Body of pancreas (tissue), 4 donors: ENCODE measurements around the gene CHN1. TPM values are rescaled to one million over a fixed set of nuclear protein-coding genes. Genes with fewer than 3 reads are reported as not detected.

Experiments used
- ATAC-seq: fragments of 150-250 bp; one replicate; pipeline ENCODE4 v1.9.1; 2016
- DNase-seq, 4 donors: peaks; one replicate each; pipeline ENCODE4 v3.0.0-alpha.2; 2019
- H3K27ac ChIP-seq, 4 donors: fragments of 200-600 bp; sonication (generic); 1 replicate in 3 of 4; 2 replicates in 1 of 4; pipeline versions ENCODE4 v1.5.1 to v1.6.1; 2016 to 2019; ENCODE audit warnings: mild to moderate bottlenecking in 1 of 4, mixed read lengths in 1 of 4, moderate library complexity in 1 of 4
- H3K27me3 ChIP-seq, 2 donors: fragments of 200-600 bp; sonication (generic); one replicate each; pipeline ENCODE4 v1.6.0; 2016; ENCODE audit warnings: mild to moderate bottlenecking in 1 of 2
- H3K36me3 ChIP-seq, 2 donors: fragments of 200-600 bp; sonication (generic); replicated peaks in 1 of 2; 2 replicates each; pipeline ENCODE4 v1.5.1; 2016; ENCODE audit warnings: low read depth in 2 of 2; ENCODE audit not compliant: insufficient read depth in 1 of 2
- H3K4me1 ChIP-seq: fragments of 200-600 bp; sonication (generic); one replicate; pipeline ENCODE4 v1.6.0; 2016
- H3K4me3 ChIP-seq, 2 donors: fragments of 200-600 bp; sonication (generic); 1 replicate in 1 of 2; 2 replicates in 1 of 2; pipeline ENCODE4 v1.5.1; 2016 to 2019
- H3K9me3 ChIP-seq, 3 donors: fragments of 200-600 bp; sonication (generic); 1 replicate in 2 of 3; 2 replicates in 1 of 3; pipeline ENCODE4 v1.5.1; 2016
- CTCF ChIP-seq, 7 experiments: fragments of 450-650 bp in 4 of 7; fragments of 200-600 bp in 3 of 7; sonication (generic) in 3 of 7; IDR thresholded peaks; one replicate each; pipeline ENCODE4 v1.5.1; 2016 to 2019; ENCODE audit warnings: antibody characterized with exemption in 7 of 7
- POLR2A ChIP-seq, 3 donors: fragments of 450-650 bp; IDR thresholded peaks; one replicate each; pipeline ENCODE4 v1.6.1; 2016; ENCODE audit warnings: antibody characterized with exemption in 3 of 3, mild to moderate bottlenecking in 2 of 3
- WGBS, 2 donors: methylation state at CpG; one replicate each; pipeline ENCODE4 v1.1.5; 2017; 5-methylcytosine and 5-hydroxymethylcytosine counted together
- intact Hi-C: fragments of 100-400 bp; cut with DNase I; formaldehyde crosslinking; loops from one replicate; pipeline ENCODE4 v1.15.1; 2023
- total RNA-seq, 2 donors: library from RNA; depleted of rRNA; stranded (reverse); fragments of >200 nt; gene quantifications; one replicate each; pipeline ENCODE4 v1.1.0, GENCODE V29; 2016

The CHN1 gene
- total RNA-seq, 2 donors from 2014 or later, result 2.9 to 11.9 TPM

GRCh38 chr2:175004730-175004979 is 526 bp downstream of the CHN1 start:
- peak overlapping the region; percentile 41 to 58 for H3K4me3 ChIP-seq
- TF ChIP-seq POLR2A (IDR thresholded peaks at IDR 0.05), result no peak
- TF ChIP-seq CTCF (IDR thresholded peaks at IDR 0.05), result no peak
- ATAC-seq (peak; percentile 56), DNase-seq (peak in 1 of 4 donors; percentile 12)
- no peaks in the 10 kb centered on the region for H3K36me3 ChIP-seq
- H3K4me1 ChIP-seq, result peaks cover 5% of the 10 kb centered on the region
- no peaks in the 10 kb centered on the region for H3K9me3 ChIP-seq
- peak overlapping the region in 2 of 4 donors; percentile 5 to 51 for H3K27ac ChIP-seq
- WGBS, 2 donors, result 0% methylated on average over 16 of the region's 32 CpGs; no CpG with 5 or more reads in 1 of the 2 donors
- intact Hi-C loops, result no loop called here
- H3K27me3 ChIP-seq, result peaks cover 0 to 4% of the 10 kb centered on the region in 2 donors

- H3K4me3 ChIP-seq, result no peak overlapping the region
- H3K36me3 ChIP-seq, result no peaks in the 10 kb centered on the region
- ATAC-seq (peak; percentile 36), DNase-seq (no peak)
- peaks cover 0 to 4% of the 10 kb centered on the region in 2 donors for H3K27me3 ChIP-seq
- WGBS, 2 donors, result 28 to 37% methylated on average over 12 to 16 of the region's 16 CpGs
- peaks cover 5% of the 10 kb centered on the region for H3K4me1 ChIP-seq
- TF ChIP-seq POLR2A (IDR thresholded peaks at IDR 0.05) (no peak), CTCF (IDR thresholded peaks at IDR 0.05) (no peak)
- H3K9me3 ChIP-seq, result no peaks in the 10 kb centered on the region
- no peak overlapping the region for H3K27ac ChIP-seq
- intact Hi-C loops, result no loop called here
Measured at GRCh38 chr2:175003875-175004729, 1.1 kb downstream of the CHN1 start.

GRCh38 chr2:175002547-175003274 is 2.5 kb downstream of the CHN1 start:
- Histone ChIP-seq H3K4me3 (no peak overlapping the region), H3K9me3 (no peaks in the 10 kb centered on the region), H3K4me1 (peaks cover 5% of the 10 kb centered on the region), H3K27me3 (peaks cover 0 to 4% of the 10 kb centered on the region in 2 donors), H3K36me3 (no peaks in the 10 kb centered on the region), H3K27ac (no peak overlapping the region)
- intact Hi-C loops, result no loop called here
- 64% methylated on average over 3 of the region's 3 CpGs for WGBS, 2 donors
- ATAC-seq, result no peak
- TF ChIP-seq POLR2A (IDR thresholded peaks at IDR 0.05) (no peak), CTCF (IDR thresholded peaks at IDR 0.05) (no peak)
- DNase-seq, result no peak

GRCh38 chr2:175001566-175001965 is 3.6 kb downstream of the CHN1 start:
- peaks cover 5% of the 10 kb centered on the region for H3K4me1 ChIP-seq
- DNase-seq, result no peak
- H3K27ac ChIP-seq, result no peak overlapping the region
- no peaks in the 10 kb centered on the region for H3K36me3 ChIP-seq
- 86 to 91% methylated on average over 4 of the region's 4 CpGs for WGBS, 2 donors
- no peaks in the 10 kb centered on the region for H3K9me3 ChIP-seq
- H3K27me3 ChIP-seq, result peaks cover 0 to 4% of the 10 kb centered on the region in 2 donors
- no peak overlapping the region for H3K4me3 ChIP-seq
- intact Hi-C loops, result no loop called here
- no peak for ATAC-seq
- no peak for TF ChIP-seq CTCF (IDR thresholded peaks at IDR 0.05)
- TF ChIP-seq POLR2A (IDR thresholded peaks at IDR 0.05), result no peak
